GM12801 (cell line): ENCODE data around the gene CMBL.

ENCODE experiments used
- TF ChIP-seq, protein P1 (sequence below): IDR thresholded peaks from one replicate; pipeline ENCODE4 v1.5.1; 2011; ENCODE audit warnings: control low read depth; ENCODE audit not compliant: insufficient read length; ENCODE audit errors: extremely low read depth

CMBL gene

DNA sequence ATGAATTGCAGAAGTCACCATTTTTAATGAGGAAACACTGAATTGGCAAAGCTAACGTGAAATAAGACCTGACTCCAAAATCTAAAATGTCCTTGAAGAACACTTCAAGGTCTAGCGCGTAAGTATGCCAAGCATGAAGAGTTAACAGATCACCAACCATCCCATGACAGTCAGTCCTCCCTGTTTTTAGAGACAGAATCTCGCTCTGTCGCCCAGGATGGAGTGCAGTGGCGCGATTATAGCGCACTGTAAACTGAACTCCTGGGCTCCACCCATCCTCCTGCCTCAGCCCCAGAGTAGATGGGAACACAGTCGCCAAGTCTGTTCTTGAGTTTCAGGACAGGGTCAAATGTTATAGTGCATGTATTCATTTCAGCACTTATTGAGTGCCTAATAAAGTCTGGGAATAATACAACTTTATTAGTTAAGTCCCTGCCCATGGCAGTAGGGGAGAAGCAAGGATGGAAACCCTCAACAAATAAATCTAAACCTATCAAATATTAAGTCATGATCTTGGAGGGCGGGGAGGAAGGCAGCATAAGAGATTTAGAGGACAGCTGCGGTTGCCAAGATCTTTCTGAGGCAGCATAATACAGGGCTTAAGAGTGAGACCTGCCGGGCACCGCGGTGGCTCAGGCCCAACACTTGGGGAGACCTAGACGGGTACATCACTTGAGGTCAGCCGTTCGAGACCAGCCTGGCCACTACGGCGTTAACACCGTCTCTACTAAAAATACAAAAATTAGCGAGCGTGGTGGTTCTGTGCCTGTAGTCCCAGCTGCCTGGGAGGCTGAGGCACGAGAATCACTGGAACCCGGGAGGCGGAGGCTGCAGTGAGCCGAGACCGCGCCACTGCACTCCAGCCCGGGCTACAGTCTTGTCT is 59.1 kb downstream of the CMBL start:
- TF ChIP-seq, protein P1, sequence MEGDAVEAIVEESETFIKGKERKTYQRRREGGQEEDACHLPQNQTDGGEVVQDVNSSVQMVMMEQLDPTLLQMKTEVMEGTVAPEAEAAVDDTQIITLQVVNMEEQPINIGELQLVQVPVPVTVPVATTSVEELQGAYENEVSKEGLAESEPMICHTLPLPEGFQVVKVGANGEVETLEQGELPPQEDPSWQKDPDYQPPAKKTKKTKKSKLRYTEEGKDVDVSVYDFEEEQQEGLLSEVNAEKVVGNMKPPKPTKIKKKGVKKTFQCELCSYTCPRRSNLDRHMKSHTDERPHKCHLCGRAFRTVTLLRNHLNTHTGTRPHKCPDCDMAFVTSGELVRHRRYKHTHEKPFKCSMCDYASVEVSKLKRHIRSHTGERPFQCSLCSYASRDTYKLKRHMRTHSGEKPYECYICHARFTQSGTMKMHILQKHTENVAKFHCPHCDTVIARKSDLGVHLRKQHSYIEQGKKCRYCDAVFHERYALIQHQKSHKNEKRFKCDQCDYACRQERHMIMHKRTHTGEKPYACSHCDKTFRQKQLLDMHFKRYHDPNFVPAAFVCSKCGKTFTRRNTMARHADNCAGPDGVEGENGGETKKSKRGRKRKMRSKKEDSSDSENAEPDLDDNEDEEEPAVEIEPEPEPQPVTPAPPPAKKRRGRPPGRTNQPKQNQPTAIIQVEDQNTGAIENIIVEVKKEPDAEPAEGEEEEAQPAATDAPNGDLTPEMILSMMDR: no peak

DNA sequence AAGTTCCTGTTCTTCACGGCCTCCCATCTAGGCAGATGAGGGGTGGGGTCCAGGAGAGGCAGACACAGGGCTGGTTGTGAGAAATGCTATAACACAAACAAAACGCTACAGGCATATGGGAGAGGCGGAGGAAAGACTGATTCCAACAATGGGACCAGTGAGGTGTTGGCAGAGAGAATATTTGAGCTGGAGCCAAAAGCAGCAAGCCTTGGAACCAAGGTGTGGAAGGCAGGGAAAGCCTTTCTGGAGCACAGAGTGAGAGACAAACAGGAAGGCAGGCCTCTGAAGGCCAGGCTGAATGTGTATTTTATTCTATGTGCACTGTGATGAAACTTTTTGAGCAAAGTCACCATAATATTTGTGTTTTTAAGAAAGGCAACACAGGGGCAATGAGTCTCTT is 60.9 kb downstream of the CMBL start:
- TF ChIP-seq, protein P1: no peak

DNA sequence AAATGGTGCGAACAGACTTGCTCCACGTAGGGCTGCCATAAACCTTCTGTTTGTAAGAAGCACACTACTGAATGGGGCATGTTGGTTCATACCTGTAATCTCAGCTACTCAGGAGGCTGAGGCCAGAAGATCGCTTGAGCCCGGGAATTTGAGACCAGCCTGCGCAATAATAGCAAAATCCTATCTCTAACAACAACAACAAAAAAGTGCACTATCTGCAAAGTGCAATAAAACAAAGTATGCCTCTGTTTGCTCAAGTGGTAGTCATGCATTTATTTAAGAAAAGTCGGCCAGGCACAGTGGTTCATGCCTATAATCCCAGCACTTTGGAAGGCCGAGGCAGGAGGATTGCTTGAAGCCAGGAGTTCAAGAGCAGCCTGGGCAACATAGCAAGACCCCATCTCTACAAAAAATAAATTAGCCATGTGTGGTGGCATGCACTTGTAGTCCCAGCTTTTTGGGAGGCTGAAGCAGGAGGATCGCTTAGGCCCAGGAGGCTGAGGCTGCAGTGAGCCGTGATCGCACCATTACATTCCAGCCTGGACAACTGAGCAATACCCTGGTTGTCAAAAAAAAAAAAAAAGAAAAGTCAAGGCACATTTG is 63.3 kb downstream of the CMBL start:
- TF ChIP-seq, protein P1: no peak

DNA sequence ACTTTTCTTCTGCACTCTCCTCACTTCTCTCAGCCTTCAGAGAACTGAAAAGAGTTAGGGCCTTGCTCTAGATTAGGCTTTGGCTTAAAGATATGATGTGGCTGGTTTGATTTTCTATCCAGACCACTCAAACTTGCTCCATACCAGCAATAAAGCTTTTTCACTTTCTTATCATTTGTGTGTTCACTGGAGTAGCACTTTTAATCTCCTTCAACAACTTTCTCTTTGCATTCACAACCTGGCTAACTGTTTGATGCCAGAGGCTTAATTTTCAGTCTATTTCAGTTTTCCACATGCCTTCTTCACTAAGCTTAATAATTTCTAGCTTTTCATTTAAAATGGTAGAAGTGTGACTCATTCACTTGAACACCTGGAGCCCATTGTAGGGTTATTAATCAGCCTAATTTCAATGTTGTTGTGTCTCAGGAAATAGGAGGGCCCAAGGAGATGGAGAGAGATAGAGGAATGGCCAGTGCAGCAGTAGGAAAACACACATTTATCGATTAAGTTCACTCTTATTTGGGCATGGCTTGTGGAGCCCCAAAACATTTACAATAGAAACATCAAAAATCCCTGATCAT is 64.0 kb downstream of the CMBL start:
- TF ChIP-seq, protein P1: no peak

DNA sequence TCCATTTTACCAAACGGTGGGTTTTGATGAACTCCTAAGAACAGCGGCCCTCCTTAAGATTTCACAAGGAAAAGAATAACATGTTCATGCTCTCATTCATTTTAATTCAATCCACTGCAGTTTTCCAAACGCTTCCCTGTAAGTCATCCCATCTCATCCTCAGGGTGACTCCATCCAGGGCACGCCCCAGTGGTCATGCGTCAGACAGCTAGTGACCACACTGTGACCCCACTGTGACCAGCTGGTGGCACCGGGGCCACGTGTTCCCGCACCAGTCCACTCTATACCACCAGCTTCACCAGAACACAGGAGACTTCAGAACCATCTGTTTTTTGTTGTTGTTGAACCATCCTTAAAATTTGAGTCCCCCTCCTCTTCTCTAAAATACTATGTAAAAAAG is 72.4 kb downstream of the CMBL start:
- TF ChIP-seq, protein P1: no peak

DNA sequence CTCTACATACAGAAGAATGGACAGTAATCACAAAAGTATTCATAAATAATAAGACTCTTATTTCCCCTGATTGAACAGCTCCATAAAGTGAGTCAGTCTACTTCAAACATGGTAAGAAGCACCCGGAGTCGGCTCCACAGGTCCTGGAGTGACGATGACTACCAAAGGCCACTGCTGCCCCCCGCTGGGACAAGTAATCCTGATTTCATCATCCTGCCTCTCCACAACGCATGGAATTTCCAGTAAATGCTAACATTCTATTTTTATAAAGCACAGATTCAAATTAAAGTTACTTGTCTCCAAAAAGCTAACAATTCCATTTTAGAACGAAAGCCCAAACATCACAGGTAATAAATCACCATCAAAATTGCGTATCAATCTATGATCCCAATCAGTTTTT is 74.2 kb downstream of the CMBL start:
- TF ChIP-seq, protein P1: no peak

DNA sequence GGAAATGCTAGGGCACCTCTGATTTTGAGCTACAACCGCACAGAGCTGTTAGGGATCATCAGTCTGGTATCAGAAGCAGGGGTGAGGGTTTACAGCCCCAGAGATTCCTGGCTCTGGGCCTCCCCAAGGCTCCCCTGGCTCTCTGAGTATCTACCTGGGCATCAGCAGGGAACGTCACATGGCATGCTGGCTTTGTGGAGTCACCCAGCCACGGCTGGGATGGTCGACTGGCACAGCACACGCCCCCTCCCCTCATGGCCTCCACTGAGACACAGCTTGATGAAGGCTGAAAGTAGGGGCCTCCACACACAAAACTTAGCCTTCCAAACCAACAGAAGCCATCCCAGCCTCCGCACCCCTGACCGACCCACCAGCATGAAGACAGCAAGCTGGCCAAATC is 74.7 kb downstream of the CMBL start:
- TF ChIP-seq, protein P1: no peak
